ENCODE results near the gene C1QTNF1. TPM values are rescaled to one million over a fixed set of nuclear protein-coding genes. Genes with fewer than 3 reads are reported as not detected.
A peak's percentile ranks its signal among the peaks of the same experiment; 100 is the strongest.

Gene C1QTNF1
- total RNA-seq, 4 donors from 2014 or later = 67.1 to 147 (median 90.0) TPM

DNA sequence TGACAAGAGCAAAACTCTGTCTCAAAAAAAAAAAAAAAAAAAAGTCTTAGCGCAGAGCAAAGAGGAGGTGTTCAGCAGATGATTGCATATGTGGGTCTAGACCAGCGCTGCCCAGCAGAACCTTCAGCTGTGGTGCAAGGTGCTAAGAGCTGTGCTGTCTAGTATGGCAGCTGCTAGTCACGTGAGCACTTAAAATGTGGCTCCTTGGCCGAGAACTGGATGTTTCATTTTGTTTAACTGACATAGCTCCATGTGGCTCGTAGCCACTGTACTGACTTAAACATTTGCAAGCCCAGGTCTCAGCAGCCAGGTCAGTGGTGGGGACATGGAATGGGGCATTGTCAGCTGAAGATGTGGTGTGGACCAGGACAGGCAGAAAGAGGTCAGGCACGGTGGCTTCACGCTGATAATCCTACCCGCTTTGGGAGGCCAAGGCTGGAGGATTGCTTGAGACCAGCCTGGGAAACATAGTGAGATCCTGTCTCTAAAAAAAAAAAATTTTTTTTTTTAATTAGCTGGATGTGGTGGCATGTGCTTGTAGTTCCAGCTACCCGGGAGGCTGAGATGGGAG, 9.2 kb downstream of the C1QTNF1 start:
- 89 to 91% methylated on average over 9 of the region's 9 CpGs for WGBS, 2 donors
- H3K36me3 ChIP-seq = no peaks in the 10 kb centered on the region
- H3K27me3 ChIP-seq = no peaks in the 10 kb centered on the region
- H3K9me3 ChIP-seq = no peaks in the 10 kb centered on the region
- no peak for TF ChIP-seq POLR2A (IDR thresholded peaks at IDR 0.05)
- TF ChIP-seq, protein P1, sequence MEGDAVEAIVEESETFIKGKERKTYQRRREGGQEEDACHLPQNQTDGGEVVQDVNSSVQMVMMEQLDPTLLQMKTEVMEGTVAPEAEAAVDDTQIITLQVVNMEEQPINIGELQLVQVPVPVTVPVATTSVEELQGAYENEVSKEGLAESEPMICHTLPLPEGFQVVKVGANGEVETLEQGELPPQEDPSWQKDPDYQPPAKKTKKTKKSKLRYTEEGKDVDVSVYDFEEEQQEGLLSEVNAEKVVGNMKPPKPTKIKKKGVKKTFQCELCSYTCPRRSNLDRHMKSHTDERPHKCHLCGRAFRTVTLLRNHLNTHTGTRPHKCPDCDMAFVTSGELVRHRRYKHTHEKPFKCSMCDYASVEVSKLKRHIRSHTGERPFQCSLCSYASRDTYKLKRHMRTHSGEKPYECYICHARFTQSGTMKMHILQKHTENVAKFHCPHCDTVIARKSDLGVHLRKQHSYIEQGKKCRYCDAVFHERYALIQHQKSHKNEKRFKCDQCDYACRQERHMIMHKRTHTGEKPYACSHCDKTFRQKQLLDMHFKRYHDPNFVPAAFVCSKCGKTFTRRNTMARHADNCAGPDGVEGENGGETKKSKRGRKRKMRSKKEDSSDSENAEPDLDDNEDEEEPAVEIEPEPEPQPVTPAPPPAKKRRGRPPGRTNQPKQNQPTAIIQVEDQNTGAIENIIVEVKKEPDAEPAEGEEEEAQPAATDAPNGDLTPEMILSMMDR (IDR thresholded peaks at IDR 0.05) = no peak
- TF ChIP-seq EP300 (IDR thresholded peaks at IDR 0.05) = no peak
- H3K4me3 ChIP-seq = no peak overlapping the region
- H3K4me1 ChIP-seq = peaks cover 4 to 82% (median 20%) of the 10 kb centered on the region in 4 donors
- H3K27ac ChIP-seq = peak overlapping the region in 2 of 4 donors; percentile 57 to 76
- DNase-seq (ENCODE audit: low spot score in 2 of 2) = no peak

DNA sequence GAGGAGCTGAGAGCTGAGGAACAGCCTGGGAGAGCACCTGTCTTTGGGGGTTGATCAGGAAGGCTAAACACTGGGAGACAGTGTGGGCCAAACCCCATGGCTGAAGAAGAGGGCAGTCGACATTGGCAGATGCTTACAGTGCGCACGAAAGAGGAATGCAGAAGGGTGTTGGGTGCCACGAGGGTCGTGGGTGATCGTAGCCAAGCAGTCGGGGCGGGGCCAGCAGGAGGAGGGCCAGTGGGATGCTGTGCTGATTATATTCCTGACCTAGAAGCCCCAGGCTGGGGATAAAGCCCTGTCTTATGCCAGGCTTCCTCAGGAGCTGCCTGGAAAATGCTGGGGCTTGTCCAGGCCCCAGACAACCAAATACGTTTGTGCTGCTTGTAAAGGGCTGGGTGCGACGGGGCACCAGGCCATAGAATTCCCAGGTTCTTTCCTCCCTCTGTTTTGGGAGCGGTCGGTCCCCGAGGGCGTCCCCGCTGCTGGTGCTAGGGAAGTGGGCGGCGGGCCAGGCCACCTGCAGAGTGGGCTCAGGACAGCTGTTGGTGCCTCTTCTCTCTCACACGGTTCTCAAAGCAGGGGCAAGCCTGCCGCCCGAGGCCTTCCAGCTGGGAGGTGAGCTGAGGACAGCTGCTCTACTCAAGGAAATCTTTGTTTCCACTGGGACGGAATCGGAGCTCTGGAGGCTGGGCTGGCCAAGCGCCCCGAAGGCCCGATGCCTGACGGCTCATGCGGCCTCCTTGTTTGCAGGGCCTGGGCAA, 10.0 kb downstream of the C1QTNF1 start:
- Histone ChIP-seq H3K27ac (peak overlapping the region in 3 of 4 donors; percentile 57 to 76 (median 67)), H3K4me1 (peaks cover 4 to 79% (median 19%) of the 10 kb centered on the region in 4 donors)
- TF ChIP-seq POLR2A (IDR thresholded peaks at IDR 0.05) (no peak), EP300 (IDR thresholded peaks at IDR 0.05) (no peak)
- TF ChIP-seq, protein P1 (IDR thresholded peaks at IDR 0.05) = no peak

DNA sequence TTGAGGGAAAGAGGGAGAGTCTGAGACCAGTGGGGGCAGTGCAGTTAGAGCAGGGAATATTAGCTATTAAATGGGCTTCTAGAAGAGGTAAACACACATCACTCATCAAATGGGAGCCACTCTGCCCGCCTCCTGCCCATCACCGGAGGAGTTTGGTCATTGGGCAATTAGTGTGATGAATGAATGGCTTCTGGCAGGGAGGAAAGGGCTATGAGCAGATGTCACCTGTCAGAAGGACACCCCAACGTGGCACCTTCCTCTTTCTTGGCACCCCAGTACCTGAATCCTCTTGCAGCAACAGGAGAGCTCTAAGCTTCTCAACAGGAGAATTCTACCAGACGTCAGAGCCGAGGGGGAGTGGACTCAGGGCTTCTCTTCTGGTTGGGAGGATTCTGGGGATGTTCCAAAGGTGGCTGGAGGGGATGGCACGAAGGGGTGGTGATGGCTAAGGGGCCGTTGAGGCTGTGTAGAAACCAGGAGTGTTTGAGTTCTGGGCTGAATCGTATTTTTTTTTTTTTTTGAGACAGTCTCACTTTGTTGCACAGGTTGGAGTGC, 11.0 kb downstream of the C1QTNF1 start:
- WGBS, 2 donors = 84 to 85% methylated on average over 8 of the region's 8 CpGs
- Histone ChIP-seq H3K4me3 (no peak overlapping the region), H3K27me3 (no peaks in the 10 kb centered on the region), H3K9me3 (no peaks in the 10 kb centered on the region), H3K4me1 (peaks cover 4 to 76% (median 19%) of the 10 kb centered on the region in 4 donors), H3K27ac (peak overlapping the region in 2 of 4 donors; percentile 57 to 67), H3K36me3 (no peaks in the 10 kb centered on the region)
- TF ChIP-seq EP300 (IDR thresholded peaks at IDR 0.05) (no peak), POLR2A (IDR thresholded peaks at IDR 0.05) (no peak)
- TF ChIP-seq, protein P1 (IDR thresholded peaks at IDR 0.05) = no peak
- no peak for DNase-seq (ENCODE audit: low spot score in 2 of 2)

More for the DNA sequence above, 10.0 kb downstream of the C1QTNF1 start:
- no peak overlapping the region for H3K4me3 ChIP-seq
- WGBS, 2 donors = 20 to 31% methylated on average over 20 to 27 of the region's 28 CpGs
- H3K36me3 ChIP-seq = no peaks in the 10 kb centered on the region
- H3K9me3 ChIP-seq = no peaks in the 10 kb centered on the region
- peak in 1 of 2 donors; percentile 58 for DNase-seq (ENCODE audit: low spot score in 2 of 2)
- no peaks in the 10 kb centered on the region for H3K27me3 ChIP-seq

DNA sequence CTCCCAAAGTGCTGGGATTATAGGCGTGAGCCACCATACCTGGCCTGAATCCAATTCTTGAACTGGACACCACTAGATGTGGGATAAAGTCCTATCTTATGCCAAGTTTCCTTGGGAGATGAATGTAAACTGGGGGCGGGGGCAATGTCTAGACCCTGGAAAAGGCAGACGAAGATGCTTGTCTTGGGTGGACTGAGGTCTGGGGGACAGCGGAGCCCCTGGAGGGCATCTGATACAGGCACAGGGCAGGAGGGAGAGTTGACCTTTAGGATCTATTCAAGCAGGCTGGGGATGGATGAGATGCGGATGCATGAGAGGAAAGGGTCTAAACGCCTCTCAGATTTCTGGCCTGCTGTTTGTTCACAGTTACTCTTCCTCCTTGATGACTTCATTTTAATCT, 11.7 kb downstream of the C1QTNF1 start:
- no peak for DNase-seq (ENCODE audit: low spot score in 2 of 2)
- Histone ChIP-seq H3K4me1 (peaks cover 4 to 72% (median 17%) of the 10 kb centered on the region in 4 donors), H3K27ac (peak overlapping the region in 1 of 4 donors; percentile 52), H3K27me3 (no peaks in the 10 kb centered on the region), H3K4me3 (no peak overlapping the region), H3K9me3 (no peaks in the 10 kb centered on the region), H3K36me3 (no peaks in the 10 kb centered on the region)
- 91 to 92% methylated on average over 6 of the region's 6 CpGs for WGBS, 2 donors
- no peak for TF ChIP-seq POLR2A (IDR thresholded peaks at IDR 0.05)
- TF ChIP-seq, protein P1 (IDR thresholded peaks at IDR 0.05) = no peak
- TF ChIP-seq EP300 (IDR thresholded peaks at IDR 0.05) = no peak

DNA sequence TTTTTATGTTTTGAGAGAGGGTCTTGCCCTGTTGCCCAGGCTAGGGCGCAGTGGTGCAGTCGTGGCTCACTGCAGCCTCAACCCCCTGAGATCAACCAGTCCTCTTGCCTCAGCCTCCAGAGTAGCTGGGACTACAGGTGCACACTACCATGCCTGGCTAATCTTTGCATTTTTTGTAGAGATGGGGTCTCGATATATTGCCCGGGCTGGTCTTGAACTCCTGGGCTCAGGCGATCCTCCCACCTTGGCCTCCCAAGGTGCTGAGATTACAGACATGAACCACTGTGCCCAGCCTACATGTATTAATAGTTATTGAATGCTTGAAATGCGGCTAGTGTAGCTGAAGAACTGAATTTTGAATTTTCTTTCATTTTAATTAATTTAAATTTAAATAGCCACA, 12.2 kb downstream of the C1QTNF1 start:
- Histone ChIP-seq H3K4me3 (no peak overlapping the region), H3K9me3 (no peaks in the 10 kb centered on the region), H3K36me3 (no peaks in the 10 kb centered on the region), H3K27ac (peak overlapping the region in 2 of 4 donors; percentile 52 to 55), H3K27me3 (no peaks in the 10 kb centered on the region), H3K4me1 (peaks cover 4 to 67% (median 16%) of the 10 kb centered on the region in 4 donors)
- TF ChIP-seq POLR2A (IDR thresholded peaks at IDR 0.05) = no peak
- no peak for TF ChIP-seq EP300 (IDR thresholded peaks at IDR 0.05)
- TF ChIP-seq, protein P1 (IDR thresholded peaks at IDR 0.05) = no peak
- 92 to 94% methylated on average over 6 of the region's 6 CpGs for WGBS, 2 donors
- no peak for DNase-seq (ENCODE audit: low spot score in 2 of 2)
